ENCODE measurements around the gene OR2F2.

OR2F2 gene

DNA sequence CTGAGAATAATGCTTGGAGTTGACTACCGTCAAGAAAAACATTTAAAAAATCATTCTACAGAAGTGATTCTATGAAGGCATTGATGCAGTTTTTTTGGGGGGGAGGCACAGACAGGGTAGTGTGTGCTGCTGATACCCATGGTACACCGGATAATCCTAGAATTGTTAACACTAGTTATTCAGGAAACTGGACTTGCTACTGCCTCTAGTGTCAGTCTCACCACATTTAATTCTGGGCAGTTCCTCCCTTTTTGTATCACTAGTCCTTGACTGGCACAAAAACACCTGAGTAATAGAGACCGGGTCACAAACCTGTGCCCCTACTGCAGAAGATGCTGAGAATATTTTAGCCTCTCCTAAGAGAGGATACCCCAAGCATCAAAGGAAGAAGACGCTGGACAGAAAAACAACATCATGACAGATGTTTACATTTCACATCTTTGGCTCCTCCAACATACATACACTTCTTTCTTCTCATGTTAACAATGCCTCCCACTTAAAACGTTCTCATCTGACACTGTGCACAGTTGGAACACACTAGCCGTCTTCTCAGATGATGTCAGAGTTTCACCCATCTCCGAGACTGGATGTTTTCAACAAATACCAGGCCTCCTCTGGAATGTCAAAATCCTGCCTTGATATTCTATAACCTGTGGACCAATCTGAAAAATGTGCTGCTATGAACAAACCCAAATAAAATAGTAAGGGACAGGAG lies 19.9 kb upstream of the OR2F2 start:
- DNase-seq: no peak

DNA sequence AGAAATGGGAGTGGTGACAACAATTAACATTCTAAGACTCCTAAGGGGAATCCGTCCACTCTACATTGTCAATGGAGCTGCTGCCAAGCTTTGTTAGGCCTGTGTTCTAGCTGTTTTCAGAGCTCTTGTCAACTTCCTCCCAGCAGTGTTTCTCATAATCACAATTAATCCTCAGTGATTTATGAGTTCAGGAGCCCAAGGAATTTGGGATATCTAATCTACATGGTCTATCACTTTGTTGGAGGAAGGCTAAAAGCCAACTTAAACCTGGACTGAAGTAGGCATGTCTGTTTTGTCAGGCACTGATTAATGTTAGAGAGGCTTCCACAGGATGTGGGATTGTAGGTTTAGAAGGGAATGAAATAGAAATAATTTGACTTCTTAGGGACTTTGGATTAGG lies 10.2 kb upstream of the OR2F2 start:
- no peak for DNase-seq

DNA sequence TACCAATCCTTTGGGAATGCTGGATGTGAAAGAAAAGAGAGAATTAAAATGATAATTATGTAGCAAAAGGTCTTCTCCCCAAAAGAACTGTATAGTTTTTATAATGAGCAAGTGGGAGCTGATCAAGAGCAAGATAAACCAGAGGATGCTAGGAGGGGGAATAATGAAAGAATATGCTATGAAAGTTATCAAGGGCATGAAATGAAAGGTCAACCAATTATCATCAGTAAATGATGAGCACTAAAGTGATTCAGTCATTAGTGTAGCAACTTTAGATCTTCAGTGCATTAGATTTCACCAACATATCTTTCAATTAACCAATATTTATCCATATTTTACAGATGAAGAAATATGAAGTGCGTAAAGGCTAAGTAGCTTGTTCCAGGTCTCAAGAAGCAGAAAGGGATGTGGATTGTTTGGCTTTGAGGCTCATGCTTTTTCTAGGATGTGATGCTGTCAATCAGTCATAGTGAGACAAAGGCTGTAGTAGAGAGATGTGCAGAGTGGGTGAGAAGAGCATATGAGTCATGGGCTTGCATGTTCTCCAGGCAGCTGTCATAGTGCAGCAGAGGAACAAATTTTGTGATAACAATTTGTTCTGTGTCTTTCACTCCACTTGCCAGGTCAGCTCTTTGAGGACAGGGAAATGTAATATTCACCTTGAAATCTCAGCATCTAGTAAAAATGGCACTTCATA lies 5.7 kb upstream of the OR2F2 start:
- no peak for DNase-seq

DNA sequence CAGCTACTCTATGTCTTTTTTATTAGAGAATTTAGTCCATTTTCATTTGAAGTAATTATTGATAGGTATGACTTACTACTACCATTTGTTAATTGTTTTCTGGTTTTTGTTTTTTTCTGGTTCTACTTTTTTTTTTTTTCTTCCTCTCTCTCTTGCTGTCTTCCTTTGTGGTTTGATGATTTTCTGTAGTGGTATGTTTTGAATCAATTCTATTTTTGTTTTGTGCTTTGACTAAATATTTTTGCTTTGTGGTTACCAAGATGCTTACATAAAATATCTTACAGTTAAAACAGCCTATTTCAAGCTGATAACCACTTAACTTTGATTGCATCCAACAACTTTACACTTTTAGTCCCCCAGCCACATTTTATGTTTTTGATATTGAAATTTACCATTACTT lies 3.3 kb upstream of the OR2F2 start:
- no peak for DNase-seq

DNA sequence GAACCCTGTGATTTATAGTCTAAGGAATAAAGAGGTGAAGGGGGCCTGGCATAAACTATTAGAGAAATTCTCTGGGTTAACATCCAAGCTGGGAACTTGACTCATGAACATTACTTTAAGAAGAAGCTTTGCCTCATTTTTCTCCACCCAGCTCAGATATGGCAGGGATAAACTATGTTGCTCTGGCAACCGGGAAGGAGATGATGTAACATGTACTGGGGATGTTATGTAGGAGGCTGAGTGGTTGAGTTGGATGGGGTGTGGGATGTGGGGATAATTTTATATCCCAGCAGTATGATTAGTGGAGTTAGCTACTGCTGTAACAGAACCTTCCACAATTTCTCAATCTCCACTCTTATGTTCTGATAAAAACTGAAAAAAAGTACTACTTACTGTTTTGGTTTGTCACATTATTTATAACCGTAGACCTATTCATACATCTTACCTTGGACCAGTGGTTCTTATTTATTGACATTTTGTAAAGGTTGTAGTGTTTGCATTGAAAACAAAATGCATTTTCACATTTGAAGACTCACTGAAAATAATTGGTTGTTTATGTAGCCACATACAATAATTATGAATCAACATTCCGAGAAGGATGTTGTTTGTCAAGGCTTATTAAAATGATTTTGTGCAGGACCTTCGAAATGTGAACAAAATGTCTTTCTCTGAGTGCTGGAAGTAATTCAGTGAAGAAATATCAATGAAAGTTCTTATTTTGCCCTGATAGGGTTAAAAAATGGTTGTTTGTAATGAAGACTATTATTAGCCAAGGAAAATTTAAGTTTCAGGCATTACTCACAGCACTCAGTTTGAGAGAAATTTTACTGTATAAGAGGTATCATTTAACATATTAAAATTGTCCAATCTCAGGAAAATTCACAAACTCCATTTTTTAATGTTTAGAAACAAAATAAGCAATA lies 1.3 kb downstream of the OR2F2 start:
- DNase-seq: no peak

DNA sequence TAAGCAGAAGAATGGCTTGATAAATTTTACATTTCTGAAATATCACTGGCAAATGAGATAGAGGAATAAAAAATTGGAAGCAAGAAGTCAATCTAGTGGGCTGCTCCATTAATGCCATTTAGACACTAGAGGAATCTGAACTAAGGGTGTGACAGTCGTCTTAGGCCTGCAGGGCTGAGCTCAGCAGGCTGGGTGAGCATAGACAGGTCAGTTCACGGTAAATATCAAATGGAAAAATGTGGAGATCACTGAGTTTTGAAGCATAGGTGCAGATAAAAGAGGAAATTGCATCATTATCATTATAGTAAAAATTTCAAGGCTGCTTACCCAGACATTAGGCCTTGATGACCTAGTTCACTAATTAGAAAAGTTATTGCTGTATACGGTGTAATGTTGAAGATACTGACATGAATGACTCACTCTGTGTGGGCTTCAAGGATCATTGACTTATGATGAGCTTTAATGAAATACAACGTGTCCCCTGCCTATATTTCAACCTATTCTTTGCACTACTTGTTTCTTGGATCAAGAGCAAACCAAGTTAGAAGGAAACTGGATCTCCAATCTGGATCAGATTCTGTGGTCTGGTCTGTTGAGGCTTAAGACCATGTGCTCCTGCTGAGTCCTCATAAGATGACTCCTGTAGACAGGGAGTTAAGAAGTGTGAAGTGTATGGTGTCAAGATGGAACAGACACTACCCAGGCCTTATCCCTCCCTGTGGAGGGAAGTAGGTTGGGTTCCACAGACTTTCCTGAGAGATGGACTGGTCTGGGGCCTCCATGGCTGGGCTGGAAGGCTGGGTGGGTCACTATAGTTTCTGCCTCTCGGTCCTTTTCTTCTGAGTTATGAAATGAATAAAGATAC lies 3.6 kb downstream of the OR2F2 start:
- no peak for DNase-seq

DNA sequence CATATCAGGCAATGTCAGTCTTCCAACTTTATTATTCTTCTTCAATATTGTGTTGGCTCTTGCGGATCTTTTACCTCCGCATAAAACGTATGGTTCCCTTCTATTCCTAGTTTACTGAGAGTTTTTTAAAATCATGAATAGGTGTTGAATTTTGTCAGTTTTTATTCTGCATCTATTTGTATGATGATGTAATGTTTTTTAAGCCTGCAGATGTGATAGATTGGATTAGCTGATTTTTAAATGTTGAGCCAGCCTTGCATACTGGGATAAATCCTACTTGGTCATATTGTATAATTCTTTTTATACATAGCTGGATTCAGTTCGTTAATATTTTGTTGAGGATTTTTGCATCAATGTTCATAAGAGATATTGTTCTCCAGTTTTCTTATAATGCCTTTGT lies 10.4 kb downstream of the OR2F2 start:
- DNase-seq: no peak

DNA sequence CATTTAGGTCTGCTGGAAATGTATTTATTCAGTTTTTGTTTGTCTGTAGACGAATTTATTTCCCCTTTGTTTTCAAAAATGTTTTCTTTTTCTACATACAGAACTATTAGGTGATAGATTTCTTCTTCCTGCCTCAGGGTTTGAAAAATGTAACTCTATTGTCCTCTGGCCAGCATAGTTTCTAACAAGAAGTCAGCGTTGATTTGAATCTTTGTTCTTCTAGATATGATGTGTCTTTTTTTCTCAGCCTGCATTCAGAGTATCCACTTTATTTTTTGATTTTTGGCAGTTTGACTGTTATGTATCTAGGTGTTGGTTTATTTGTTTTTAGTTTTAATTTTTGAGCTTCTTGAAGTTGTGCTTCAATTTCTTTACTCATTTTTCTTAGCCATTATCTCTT lies 12.1 kb downstream of the OR2F2 start:
- no peak for DNase-seq

DNA sequence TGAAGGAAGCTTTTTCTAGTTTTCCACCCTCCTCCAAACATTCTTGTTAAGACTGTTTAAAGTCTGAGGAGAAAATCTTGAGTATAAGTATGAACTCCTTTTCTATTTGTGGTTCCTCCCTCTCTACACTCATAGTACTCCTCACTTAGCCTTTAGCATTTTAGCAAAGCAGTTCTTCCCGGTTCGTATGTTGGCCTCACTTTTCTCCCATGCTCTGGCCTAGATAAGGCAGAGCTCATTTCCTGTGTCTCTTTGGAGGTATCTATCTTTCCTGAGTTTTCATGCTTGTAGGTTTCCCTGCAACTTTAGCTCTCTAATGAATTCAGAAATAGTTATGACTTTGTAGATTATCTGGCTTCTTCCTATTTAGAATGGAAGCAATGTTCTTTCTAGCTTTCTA lies 13.7 kb downstream of the OR2F2 start:
- no peak for DNase-seq

DNA sequence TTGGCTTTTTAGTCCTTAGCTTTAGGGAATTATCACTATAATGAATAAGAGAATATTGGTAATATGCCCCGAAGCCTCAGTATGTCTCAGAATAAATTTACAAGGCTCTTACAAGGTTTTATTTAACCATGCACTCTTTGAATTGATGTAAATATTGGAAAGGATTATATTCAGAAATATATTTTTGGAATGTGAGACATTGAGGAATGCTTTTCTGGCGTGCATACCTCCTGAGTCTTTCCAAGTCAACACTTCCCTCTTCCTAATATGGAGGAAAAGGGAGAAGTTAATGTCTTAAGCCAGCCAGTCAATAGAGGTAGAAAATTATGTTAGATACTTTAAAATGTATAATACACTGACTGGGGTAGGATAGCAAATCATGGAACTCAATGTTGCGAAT lies 18.4 kb downstream of the OR2F2 start:
- DNase-seq: no peak

DNA sequence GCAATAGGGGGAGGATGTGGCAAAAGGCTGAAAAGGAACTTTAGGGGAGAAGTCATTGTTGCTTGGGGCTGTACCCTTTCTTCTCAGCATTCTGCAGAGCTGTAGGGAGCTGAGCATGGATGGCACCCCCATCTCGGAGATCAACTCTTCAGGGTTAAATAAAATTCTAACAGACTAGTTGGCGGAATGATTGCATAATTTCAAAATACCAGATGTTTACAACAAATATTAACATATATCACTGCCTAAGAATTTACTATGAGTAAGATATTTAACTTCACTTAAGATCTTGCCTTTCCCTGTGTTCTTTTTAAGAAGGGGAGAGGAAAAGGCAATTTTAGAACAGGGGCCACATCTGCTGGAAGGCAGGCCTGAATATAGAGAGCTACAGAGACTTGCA lies 19.1 kb downstream of the OR2F2 start:
- no peak for DNase-seq

DNA sequence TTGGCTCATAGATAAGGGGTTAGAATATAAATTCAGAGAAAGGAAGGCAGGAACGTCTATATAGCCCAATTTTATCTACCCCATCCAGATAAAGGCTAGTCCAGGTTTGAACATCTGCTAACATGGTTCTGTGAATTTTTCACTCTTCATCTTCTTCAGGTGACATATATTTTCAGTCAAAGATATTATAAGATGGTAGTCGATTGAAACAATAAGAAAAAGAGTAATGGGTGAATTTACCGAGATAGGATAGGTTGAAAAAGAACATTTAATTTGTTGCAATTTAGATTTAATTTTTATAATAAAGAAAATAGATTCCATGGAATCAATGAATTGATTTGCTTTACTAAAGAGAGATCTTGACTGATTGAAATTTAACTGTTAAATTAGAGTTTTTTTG lies 19.5 kb downstream of the OR2F2 start, which contains the start of gene OR2F1:
TSS of gene OR2F1 (plus strand) at position 301 of the 400 bp plus-strand sequence. CDS start 5,127 bp downstream, outside the sequence.
- no peak for DNase-seq

DNA sequence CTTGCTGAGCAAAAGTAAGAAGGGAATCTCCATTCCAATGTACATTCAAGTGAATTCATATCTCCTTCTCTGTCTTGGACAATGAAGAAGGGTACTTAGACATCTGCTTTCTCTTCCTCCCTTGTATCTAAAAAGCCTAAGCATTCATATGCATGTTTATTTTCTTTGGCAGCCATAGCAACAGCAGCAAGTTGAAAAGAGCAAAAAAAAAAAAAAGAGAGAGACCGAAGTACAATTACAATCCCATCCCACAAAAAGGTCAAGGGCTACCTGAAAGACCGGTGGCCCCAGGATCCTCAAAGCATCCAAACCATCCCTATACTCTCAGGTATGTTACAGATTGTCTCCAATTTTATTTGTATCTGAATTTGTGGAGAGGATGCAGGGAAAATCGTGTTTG lies 23.7 kb downstream of the OR2F2 start:
- DNase-seq: no peak

DNA sequence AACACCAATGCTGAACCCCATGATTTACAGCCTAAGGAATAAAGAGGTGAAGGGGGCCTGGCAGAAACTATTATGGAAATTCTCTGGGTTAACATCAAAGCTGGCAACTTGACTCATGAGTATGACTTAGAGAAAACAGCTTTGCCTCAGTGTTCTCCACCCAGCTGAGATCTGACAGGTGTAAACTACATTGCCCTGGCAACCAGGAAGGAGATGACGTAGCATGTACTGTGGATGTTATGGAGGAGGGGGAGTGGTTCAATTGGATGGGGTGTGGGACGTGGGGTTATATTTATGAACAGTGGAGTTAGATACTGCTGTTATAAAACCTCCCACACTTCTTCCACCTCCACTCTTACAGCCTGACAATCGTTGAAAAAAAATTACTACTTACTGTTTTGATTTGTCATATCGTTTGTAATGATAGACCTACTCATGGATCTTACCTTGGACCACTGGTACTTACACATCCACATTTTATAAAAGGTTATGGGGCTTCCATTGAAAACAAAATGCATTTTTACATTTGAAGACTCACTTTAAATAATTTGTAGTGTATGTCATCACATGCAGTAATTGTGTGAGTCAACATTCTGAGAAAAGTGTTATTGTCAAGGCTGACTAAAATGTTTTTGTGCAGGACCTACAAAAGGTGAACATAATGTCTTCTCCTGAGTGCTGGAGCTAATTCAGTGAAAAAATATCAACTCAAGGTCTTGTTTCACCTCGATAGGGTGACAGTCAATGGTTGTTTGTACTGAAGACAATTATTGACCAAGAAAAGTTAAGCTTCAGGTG lies 26.0 kb downstream of the OR2F2 start:
- no peak for DNase-seq

DNA sequence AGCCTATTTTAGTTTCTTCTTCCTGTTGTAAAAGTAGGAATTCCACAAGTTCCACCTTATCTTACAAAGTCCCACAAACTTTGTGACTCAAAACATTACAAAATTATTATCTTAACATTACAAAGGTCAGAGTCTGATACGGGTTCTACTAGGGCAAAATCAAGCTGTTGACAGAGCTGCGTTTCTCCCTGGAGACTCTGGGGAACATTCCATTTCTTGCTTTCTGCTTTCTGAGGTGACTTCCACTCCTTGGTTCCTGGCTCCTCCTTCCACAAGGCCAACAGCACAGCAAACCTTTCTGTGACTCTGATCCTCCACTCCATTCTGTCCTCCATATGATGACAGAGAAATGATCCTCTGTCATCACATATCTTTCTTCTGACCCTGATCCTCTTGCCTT lies 30.2 kb downstream of the OR2F2 start:
- no peak for DNase-seq

DNA sequence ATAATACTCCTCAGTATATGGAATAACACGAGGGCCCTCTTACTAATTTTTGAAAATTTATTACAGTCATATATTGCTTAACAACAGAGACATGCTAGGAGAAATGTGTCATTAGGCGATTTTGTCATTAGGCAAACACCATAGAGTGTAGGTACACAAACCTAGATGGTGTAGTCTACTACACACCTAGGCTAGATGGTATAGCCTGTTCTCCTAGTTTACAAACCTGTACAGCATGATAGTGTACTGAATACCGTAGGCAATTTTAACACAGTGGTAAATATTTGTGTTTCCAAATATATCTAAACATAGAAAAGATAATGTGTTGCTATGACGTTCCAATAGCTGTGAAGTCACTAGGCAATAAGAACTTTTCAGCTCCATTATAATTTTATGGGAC lies 32.4 kb downstream of the OR2F2 start:
- no peak for DNase-seq

DNA sequence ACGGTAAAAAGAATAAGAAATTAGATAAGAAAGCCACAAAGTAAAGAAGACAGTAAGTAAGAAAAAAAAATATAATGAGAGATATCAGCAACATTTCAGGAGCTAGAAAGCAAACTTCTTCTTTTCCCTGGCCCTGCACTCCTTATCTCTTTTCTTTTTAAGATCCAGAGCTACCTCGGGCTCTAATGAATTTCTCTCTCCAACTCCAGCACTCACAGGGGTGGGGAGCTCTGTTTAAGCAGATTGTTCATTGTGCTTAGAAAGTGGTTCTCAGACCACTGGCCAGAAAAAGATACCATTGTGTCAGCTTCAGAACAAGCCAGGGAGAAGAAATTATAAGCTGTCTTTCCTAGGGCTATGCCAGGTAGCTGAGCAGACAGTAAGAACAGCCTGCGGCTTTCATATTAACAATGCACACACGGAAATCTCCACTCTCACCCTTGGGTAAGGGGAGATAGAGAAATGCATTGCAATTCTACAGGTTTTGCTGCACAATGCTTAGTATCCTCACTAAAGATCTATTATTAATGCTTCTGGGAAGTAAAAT lies 38.9 kb downstream of the OR2F2 start:
- no peak for DNase-seq

DNA sequence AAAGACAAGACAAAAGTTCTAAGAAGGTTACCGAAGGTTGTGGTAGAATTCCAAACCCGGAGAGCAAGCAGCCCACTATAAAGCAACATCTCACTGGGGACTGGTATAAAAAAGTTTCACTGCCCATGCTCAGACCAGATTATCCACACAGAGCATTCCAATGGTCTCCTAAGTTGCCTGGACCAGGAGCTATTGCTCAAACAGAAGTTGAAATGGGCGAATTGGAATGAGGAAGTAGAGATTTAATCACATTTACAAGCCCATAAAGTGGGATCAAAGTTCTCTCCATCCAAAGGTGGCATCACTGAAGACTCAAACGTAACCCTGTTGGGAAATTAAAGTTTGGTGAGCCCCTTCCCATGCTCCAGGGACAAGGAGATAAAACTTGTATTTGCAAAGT lies 39.4 kb downstream of the OR2F2 start:
- no peak for DNase-seq

DNA sequence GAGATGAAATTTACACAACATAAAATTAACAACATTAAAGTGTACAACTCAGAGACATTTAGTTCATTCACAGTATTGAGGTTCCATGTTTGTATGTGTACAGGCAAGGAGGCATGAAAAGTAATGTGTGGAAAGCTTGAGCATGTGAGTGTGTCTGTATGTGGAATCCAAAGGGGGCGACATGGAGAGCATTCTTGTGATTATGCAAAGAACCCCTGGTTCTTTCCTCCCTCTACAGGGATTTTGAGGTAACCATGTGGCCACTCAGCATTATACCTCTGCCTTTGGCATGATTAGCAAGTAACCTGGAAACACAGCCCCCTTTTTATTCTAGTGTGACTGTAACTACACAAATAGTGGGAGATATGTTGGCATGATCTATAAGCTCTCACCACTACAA lies 40.6 kb downstream of the OR2F2 start:
- DNase-seq: no peak

DNA sequence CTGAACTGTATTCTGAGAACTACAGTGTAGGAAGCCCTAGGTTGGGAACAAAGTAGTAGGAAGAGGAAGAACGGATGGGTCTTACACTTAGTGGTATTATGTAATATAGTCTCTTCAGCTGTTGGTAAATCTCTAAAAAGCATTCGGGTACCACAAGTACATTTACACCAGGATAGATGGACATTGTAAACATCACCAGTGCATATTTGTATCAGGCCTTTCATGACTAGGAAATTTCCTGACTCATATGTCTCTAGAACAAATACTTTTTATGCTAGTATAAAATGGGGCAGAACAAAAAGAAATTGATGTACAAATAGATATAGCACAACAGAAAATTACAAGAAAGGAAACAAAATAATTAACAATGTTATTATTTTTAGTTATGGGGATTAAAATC lies 43.6 kb downstream of the OR2F2 start:
- DNase-seq: no peak

DNA sequence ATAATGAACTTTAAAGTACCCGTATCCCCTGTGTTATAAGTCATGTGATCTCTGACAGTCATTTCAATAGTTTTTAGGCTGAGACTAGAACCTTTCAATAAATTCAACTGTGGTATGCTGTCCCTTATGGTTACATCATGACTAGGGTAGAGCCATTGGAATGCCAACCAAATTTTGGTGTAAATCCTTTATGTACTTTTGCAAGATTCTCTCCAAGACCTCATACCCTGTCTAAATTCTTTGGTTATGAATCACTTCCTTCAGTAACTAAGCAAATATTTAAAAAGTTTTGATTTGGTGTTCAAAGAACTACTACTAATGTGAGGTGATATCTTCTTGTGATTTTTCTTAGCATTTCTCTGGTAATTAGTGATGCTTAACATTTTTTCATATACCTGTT lies 44.3 kb downstream of the OR2F2 start:
- DNase-seq: no peak

DNA sequence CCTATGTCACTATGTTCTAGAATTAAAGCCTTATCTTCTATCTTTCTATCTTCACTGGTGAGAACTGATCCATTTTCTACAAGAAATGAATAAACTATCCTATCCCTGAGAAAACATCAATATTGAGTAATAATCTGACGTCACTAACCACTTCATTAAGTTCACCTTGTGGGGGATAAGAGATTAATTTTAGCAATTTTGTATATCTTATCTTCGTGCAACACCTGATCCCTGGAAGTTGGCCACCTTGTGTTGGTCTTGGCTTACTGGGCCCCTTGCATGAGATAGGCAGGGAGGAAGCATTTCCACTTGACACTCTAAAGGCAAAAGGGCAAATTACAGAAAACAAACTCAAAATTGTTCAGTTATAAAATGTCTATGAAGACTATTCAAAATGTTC lies 45.0 kb downstream of the OR2F2 start:
- DNase-seq: no peak

All from RPMI8226 (cell line).